Measurements from ENCODE around the gene ALAS1.

The ALAS1 gene

DNA sequence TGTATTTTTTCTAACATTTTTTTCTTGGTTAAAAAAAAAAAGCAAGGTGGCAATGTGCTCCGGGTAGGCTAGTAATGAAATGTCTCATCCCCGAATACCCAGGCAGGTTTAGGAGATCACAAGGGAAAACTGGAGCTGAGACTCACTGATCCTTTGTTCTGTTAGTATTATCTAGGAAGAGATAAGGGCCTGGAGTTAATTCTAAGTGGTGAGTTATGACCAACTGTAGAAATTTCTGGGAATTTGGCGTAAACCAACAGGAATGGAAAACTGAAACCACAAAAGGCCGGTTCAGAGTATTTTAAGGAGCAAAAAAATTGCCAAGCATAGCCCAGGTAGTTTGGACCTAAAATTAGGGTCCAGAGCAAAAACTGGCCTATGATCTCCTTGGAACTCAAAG is 60.0 kb downstream of the ALAS1 start:
- no peak for DNase-seq

DNA sequence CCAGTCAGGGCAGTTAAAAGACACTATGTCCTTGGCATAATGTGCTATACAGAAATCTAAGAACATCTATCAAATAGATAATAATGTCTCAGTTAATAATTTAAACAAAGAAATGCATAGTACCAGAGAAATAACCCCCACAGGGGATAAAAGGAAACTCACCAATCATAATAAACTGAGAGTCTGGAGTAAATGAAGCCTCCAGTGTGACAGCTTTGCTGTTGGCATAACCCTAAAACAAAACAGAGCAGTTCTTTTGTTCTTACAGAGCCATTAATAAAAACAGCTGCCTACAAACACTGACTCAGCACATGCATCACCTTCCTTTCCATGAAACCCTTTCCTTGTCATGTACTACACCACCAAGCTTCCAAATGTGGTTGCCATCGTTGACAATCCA is 61.1 kb downstream of the ALAS1 start:
- DNase-seq = no peak

DNA sequence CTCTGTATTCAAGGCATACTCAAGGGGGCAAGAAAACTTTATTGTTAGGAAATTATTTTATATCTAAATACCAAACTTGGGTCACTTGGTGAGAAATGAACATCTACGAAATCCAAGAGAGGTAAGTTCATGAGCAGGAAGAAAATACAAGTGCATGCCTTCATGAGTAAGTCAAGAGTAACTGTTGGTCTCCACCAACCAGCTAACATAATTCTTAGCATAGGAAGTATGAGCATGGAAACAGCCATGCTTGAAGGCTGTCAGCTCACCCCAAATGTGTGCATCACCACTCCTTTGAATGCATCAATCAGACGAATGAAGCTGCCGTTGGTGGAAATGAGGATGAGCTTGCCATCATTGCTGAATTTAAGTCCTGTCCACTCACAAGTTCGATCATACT is 61.5 kb downstream of the ALAS1 start:
- no peak for DNase-seq

DNA sequence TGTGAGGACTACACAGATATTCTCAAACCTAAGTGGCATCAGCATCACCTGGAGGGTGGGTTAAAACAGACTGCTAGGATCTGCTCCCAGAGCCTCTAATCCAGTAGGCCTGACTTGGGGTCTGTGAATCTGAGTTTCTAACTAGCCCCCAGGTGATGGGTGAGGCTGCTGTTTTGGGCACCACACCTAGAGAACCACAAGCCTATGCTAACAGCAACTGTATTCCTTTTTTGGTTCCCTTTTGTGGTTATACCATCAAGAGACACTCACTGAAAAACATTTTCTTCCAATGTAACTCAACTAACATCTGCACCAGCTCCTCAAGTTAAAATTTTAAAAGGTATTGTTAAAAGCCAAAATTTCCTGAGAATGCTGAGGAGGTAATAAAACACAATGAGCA is 64.5 kb downstream of the ALAS1 start:
- no peak for DNase-seq

All from CD4-positive, alpha-beta T cell treated with Interleukin-21 for 1 hour (primary cell).